Esophagus squamous epithelium (tissue), 5 donors: ENCODE results near the gene DYNLL1. TPM values are rescaled to one million over a fixed set of nuclear protein-coding genes. Genes with fewer than 3 reads are reported as not detected.
"Not testable (repeated sequence)": the region's sequence is repeated elsewhere in the genome, so short reads cannot be mapped to it uniquely, and the experiment has no call there.

ENCODE experiments used
- DNase-seq: peaks from one replicate; lab custom pipeline; 2025; lab: John Stamatoyannopoulos, UW
- H3K27ac ChIP-seq, 4 donors: fragments of 200-600 bp; sonication (generic); one replicate each; pipeline ENCODE4 v1.5.1; 2016 to 2019; ENCODE audit warnings: mild to moderate bottlenecking in 1 of 4
- H3K27me3 ChIP-seq, 4 donors: fragments of 200-600 bp; sonication (generic); 1 replicate in 3 of 4; 2 replicates in 1 of 4; pipeline versions ENCODE4 v1.5.1 to v1.6.0; 2017 to 2021; ENCODE audit warnings: antibody characterized with exemption in 1 of 4
- H3K36me3 ChIP-seq, 3 donors: fragments of 200-600 bp; sonication (generic); one replicate each; pipeline ENCODE4 v1.5.1; 2016 to 2019
- H3K4me1 ChIP-seq, 3 donors: fragments of 200-600 bp; sonication (generic); one replicate each; pipeline ENCODE4 v1.5.1; 2017 to 2019
- H3K4me3 ChIP-seq, 4 donors: fragments of 200-600 bp; sonication (generic); 1 replicate in 3 of 4; 2 replicates in 1 of 4; pipeline ENCODE4 v1.5.1; 2016 to 2019; ENCODE audit warnings: mild to moderate bottlenecking in 2 of 4, moderate library complexity in 1 of 4
- H3K9me3 ChIP-seq, 3 donors: fragments of 200-600 bp; sonication (generic); one replicate each; pipeline ENCODE4 v1.5.1; 2016 to 2019
- CTCF ChIP-seq, 6 experiments: fragments of 450-650 bp in 4 of 6; fragments of 200-600 bp in 2 of 6; sonication (generic) in 2 of 6; IDR thresholded peaks; one replicate each; pipeline ENCODE4 v1.5.1; 2016 to 2019; ENCODE audit warnings: antibody characterized with exemption in 6 of 6, mild to moderate bottlenecking in 4 of 6, moderate library complexity in 4 of 6
- POLR2A ChIP-seq, 4 donors: fragments of 450-650 bp; IDR thresholded peaks; one replicate each; pipeline ENCODE4 v1.6.1; 2017; ENCODE audit warnings: antibody characterized with exemption in 4 of 4, mild to moderate bottlenecking in 4 of 4, moderate library complexity in 3 of 4
- WGBS, 2 donors: methylation state at CpG; one replicate each; pipeline ENCODE4 v1.1.5; 2018; 5-methylcytosine and 5-hydroxymethylcytosine counted together
- intact Hi-C: fragments of 100-400 bp; cut with DNase I; formaldehyde crosslinking; loops from one replicate; pipeline ENCODE4 v1.15.0; 2022
- total RNA-seq, 4 donors: library from RNA; depleted of rRNA; stranded (reverse); fragments of >200 nt; gene quantifications; one replicate each; pipeline ENCODE4 v1.1.0, GENCODE V29; 2016
- donor health status: DM: yes; HTN: yes; CAD: no.

Gene DYNLL1
- total RNA-seq, 4 donors from 2014 or later = 368 to 605 (median 490) TPM

- peak; percentile 18 for DNase-seq
- TF ChIP-seq POLR2A (IDR thresholded peaks at IDR 0.05) (peak in 3 of 4 donors; percentile 5 to 48 (median 14)), CTCF (IDR thresholded peaks at IDR 0.05) (no peak)
- H3K27ac ChIP-seq = peak within 1 kb of the TSS; percentile 85 to 99 (median 94)
- no peaks in the 10 kb centered on the region for H3K9me3 ChIP-seq
- intact Hi-C loops = no loop called here
- H3K4me3 ChIP-seq = peak within 1 kb of the TSS; percentile 53 to 94 (median 82)
- 0 to 1% methylated on average over 22 to 31 of the region's 38 CpGs for WGBS, 2 donors
- H3K27me3 ChIP-seq = no peaks in the 10 kb centered on the region
- peaks cover 0 to 24% (median 8%) of the 10 kb centered on the region in 3 donors for H3K4me1 ChIP-seq
- peaks cover 0 to 7% (median 0%) of the 10 kb centered on the region in 3 donors for H3K36me3 ChIP-seq
These were observed 33.1 kb downstream of the DYNLL1 start, which contains the start of gene COQ5 for GRCh38 chr12:120528861-120529525. TSS of gene COQ5 (minus strand) at chr12:120529158. CDS start at chr12:120529141, 17 bp downstream.

- H3K27ac ChIP-seq = peak overlapping the region; percentile 85 to 99 (median 94)
- peaks cover 0 to 6% (median 0%) of the 10 kb centered on the region in 3 donors for H3K36me3 ChIP-seq
- H3K27me3 ChIP-seq = no peaks in the 10 kb centered on the region
- intact Hi-C loops = no loop called here
- H3K4me1 ChIP-seq = peaks cover 0 to 24% (median 8%) of the 10 kb centered on the region in 3 donors
- peak overlapping the region; percentile 53 to 94 (median 82) for H3K4me3 ChIP-seq
- 8 to 22% methylated on average over 18 to 19 of the region's 19 CpGs for WGBS, 2 donors
- TF ChIP-seq POLR2A (IDR thresholded peaks at IDR 0.05) (no peak), CTCF (IDR thresholded peaks at IDR 0.05) (no peak)
- DNase-seq = no peak
- H3K9me3 ChIP-seq = no peaks in the 10 kb centered on the region
These were observed 33.9 kb downstream of the DYNLL1 start for GRCh38 chr12:120529641-120530417.

- intact Hi-C loops, H3K27me3 ChIP-seq, DNase-seq, H3K36me3 ChIP-seq, H3K9me3 ChIP-seq: not testable (repeated sequence)
- Histone ChIP-seq H3K4me3 (peak overlapping the region; percentile 53 to 94 (median 82)), H3K27ac (peak overlapping the region; percentile 85 to 99 (median 94)), H3K4me1 (peaks cover 3 to 26% (median 8%) of the 10 kb centered on the region in 3 donors)
These were observed 34.5 kb downstream of the DYNLL1 start for GRCh38 chr12:120530418-120530761.

GRCh38 chr12:120532701-120533238, 36.9 kb downstream of the DYNLL1 start:
- H3K4me1 ChIP-seq = peaks cover 21 to 50% (median 30%) of the 10 kb centered on the region in 3 donors
- DNase-seq = no peak
- no peak overlapping the region for H3K27ac ChIP-seq
- no peaks in the 10 kb centered on the region for H3K9me3 ChIP-seq
- WGBS, 2 donors = 66 to 69% methylated on average over 4 of the region's 4 CpGs
- peaks cover 0 to 8% (median 0%) of the 10 kb centered on the region in 3 donors for H3K36me3 ChIP-seq
- H3K27me3 ChIP-seq = no peaks in the 10 kb centered on the region
- TF ChIP-seq POLR2A (IDR thresholded peaks at IDR 0.05) = no peak
- TF ChIP-seq CTCF (IDR thresholded peaks at IDR 0.05) = no peak
- H3K4me3 ChIP-seq = no peak overlapping the region
- intact Hi-C loops = no loop called here

- peak in 2 of 6 experiments; percentile 1 to 18 for TF ChIP-seq CTCF (IDR thresholded peaks at IDR 0.05)
- TF ChIP-seq POLR2A (IDR thresholded peaks at IDR 0.05) = peak in 3 of 4 donors; percentile 97 to 99 (median 97)
- Histone ChIP-seq H3K27me3 (no peaks in the 10 kb centered on the region), H3K9me3 (no peaks in the 10 kb centered on the region), H3K4me3 (peak within 1 kb of the TSS; percentile 63 to 90 (median 74)), H3K27ac (peak within 1 kb of the TSS; percentile 91 to 97 (median 95)), H3K4me1 (peaks cover 36 to 55% (median 40%) of the 10 kb centered on the region in 3 donors), H3K36me3 (peaks cover 0 to 8% (median 0%) of the 10 kb centered on the region in 3 donors)
- 0% methylated on average over 17 to 21 of the region's 43 CpGs for WGBS, 2 donors
- peak; percentile 21 for DNase-seq
- intact Hi-C loops = no loop called here
These were observed 38.3 kb downstream of the DYNLL1 start, which contains the start of gene RNF10 for GRCh38 chr12:120534203-120534702. TSS of gene RNF10 (plus strand) at chr12:120534356. CDS start at chr12:120534812, 456 bp downstream.
